A549 (cell line): ENCODE measurements around the gene NBPF12.
"Not testable (repeated sequence)": the region's sequence is repeated elsewhere in the genome, so short reads cannot be mapped to it uniquely, and the experiment has no call there.

Experiments
- CBX8 ChIP-seq: fragments of 200-600 bp; sonication (generic); IDR thresholded peaks from 2 replicates; pipeline ENCODE4 v1.6.1; 2016
- MAFK ChIP-seq: fragments of 450-650 bp; IDR thresholded peaks from 2 replicates; pipeline ENCODE4 v1.6.1; 2014; ENCODE audit not compliant: partially characterized antibody
- POLR2A ChIP-seq: IDR thresholded peaks from 2 replicates; pipeline ENCODE4 v1.6.1; 2012; ENCODE audit warnings: mild to moderate bottlenecking, low read length
- RAD21 ChIP-seq, 2 experiments: fragments of >200 bp in 1 of 2; sonication (Bioruptor Twin) in 1 of 2; formaldehyde crosslinking in 1 of 2; IDR thresholded peaks in 1 of 2; conservative IDR thresholded peaks in 1 of 2; 2 replicates in 1 of 2; 3 replicates in 1 of 2; pipeline ENCODE4 v1.6.1; 2012 to 2018; ENCODE audit warnings: inconsistent platforms in 1 of 2
- RFX5 ChIP-seq: fragments of 450-650 bp; IDR thresholded peaks from 2 replicates; pipeline ENCODE4 v1.7.1; 2014; ENCODE audit warnings: antibody characterized with exemption, mild to moderate bottlenecking, moderate library complexity
- TF ChIP-seq, protein P1 (sequence below): fragments of 200-600 bp; sonication (generic); IDR thresholded peaks from 2 replicates; pipeline ENCODE4 v1.6.1; 2016; ENCODE audit warnings: antibody characterized with exemption, mild to moderate bottlenecking, moderate library complexity

DNA sequence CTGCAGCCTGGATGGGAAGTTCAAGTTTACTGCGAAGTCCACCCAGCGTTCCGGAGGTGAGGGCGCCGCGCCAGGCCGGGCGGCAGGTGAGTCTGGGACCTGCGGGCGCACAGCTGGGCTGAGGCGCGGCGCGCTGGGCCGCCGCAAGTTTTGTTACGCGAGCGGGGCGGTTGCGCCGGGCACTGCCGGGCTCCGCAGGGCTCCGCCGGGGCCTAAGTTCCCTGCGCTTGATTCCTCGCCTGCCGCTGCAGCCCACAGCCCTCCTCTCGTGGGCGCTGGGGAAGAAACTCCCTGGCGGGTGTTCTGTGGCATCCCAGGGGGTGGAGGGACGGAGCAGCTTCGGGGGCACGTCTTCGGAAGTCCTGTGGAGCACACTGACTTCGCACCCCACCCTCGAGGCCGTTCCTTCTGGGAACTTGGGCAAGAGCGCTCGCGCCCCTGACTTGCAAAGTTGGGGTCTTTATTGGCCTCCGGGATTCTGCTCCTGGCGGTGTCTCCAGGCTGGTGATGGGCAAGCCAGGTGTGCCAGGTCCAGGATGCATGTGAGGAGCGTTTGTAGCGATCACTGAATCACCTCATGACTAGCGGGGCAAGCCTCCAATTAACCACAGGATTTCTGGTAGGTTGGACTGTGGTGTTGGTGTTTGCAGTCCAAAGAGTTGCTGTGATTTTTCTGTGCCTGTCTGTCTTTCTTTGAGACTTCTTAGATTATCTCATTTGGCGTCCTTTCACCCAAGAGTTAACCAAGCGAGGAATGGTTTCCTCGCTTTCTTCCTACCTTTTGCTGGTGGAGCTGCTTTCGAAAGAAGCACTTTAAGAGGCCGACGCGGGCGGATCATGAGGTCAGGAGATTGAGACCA is 1.0 kb downstream of the NBPF12 start:
- TF ChIP-seq POLR2A; RAD21 (conservative IDR thresholded peaks at IDR 0.05 in 1 of 2, IDR thresholded peaks at IDR 0.05 in 1 of 2); CBX8; RFX5; MAFK: not testable (repeated sequence)
- TF ChIP-seq, protein P1, sequence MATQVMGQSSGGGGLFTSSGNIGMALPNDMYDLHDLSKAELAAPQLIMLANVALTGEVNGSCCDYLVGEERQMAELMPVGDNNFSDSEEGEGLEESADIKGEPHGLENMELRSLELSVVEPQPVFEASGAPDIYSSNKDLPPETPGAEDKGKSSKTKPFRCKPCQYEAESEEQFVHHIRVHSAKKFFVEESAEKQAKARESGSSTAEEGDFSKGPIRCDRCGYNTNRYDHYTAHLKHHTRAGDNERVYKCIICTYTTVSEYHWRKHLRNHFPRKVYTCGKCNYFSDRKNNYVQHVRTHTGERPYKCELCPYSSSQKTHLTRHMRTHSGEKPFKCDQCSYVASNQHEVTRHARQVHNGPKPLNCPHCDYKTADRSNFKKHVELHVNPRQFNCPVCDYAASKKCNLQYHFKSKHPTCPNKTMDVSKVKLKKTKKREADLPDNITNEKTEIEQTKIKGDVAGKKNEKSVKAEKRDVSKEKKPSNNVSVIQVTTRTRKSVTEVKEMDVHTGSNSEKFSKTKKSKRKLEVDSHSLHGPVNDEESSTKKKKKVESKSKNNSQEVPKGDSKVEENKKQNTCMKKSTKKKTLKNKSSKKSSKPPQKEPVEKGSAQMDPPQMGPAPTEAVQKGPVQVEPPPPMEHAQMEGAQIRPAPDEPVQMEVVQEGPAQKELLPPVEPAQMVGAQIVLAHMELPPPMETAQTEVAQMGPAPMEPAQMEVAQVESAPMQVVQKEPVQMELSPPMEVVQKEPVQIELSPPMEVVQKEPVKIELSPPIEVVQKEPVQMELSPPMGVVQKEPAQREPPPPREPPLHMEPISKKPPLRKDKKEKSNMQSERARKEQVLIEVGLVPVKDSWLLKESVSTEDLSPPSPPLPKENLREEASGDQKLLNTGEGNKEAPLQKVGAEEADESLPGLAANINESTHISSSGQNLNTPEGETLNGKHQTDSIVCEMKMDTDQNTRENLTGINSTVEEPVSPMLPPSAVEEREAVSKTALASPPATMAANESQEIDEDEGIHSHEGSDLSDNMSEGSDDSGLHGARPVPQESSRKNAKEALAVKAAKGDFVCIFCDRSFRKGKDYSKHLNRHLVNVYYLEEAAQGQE, result not testable (repeated sequence)
